ENCODE measurements around the gene TEPSIN.

The TEPSIN gene

GRCh38 chr17:81238815-81239713, at the start of gene TEPSIN, which contains the start of gene NDUFAF8:
Gene TEPSIN, minus strand, starts transcription at chr17:81239055. Its CDS starts 22 bp downstream, at chr17:81239033.
Gene NDUFAF8, plus strand, starts transcription at chr17:81239318. Its CDS starts 46 bp downstream, at chr17:81239364.
- peak; percentile 100 for DNase-seq (ENCODE audit: low read depth)

GRCh38 chr17:81287741-81288430, 49.0 kb upstream of the TEPSIN start:
- DNase-seq (ENCODE audit: low read depth), result no peak

- no peak for DNase-seq (ENCODE audit: low read depth)
These were observed 48.3 kb upstream of the TEPSIN start for GRCh38 chr17:81287152-81287551.

GRCh38 chr17:81286491-81287145, 47.8 kb upstream of the TEPSIN start:
- no peak for DNase-seq (ENCODE audit: low read depth)

GRCh38 chr17:81285894-81286293, 47.0 kb upstream of the TEPSIN start:
- DNase-seq (ENCODE audit: low read depth), result no peak

GRCh38 chr17:81285179-81285878, 46.5 kb upstream of the TEPSIN start:
- peak; percentile 49 for DNase-seq (ENCODE audit: low read depth)

- DNase-seq (ENCODE audit: low read depth), result no peak
These were observed 44.0 kb upstream of the TEPSIN start for GRCh38 chr17:81282876-81283275.

- no peak for DNase-seq (ENCODE audit: low read depth)
These were observed 43.3 kb upstream of the TEPSIN start for GRCh38 chr17:81282141-81282540.

- DNase-seq (ENCODE audit: low read depth), result no peak
These were observed 41.7 kb upstream of the TEPSIN start for GRCh38 chr17:81280571-81280970.

- DNase-seq (ENCODE audit: low read depth), result no peak
These were observed 40.7 kb upstream of the TEPSIN start for GRCh38 chr17:81279278-81280275.

GRCh38 chr17:81278831-81279230, 40.0 kb upstream of the TEPSIN start:
- no peak for DNase-seq (ENCODE audit: low read depth)

GRCh38 chr17:81277946-81278693, 39.3 kb upstream of the TEPSIN start:
- no peak for DNase-seq (ENCODE audit: low read depth)

GRCh38 chr17:81277421-81277820, 38.6 kb upstream of the TEPSIN start:
- no peak for DNase-seq (ENCODE audit: low read depth)

GRCh38 chr17:81276781-81277180, 37.9 kb upstream of the TEPSIN start:
- DNase-seq (ENCODE audit: low read depth), result no peak

- no peak for DNase-seq (ENCODE audit: low read depth)
These were observed 35.6 kb upstream of the TEPSIN start for GRCh38 chr17:81274471-81274855.

GRCh38 chr17:81273698-81274470, 35.0 kb upstream of the TEPSIN start:
- no peak for DNase-seq (ENCODE audit: low read depth)

GRCh38 chr17:81272616-81273015, 33.8 kb upstream of the TEPSIN start:
- DNase-seq (ENCODE audit: low read depth), result no peak

GRCh38 chr17:81271226-81271625, 32.4 kb upstream of the TEPSIN start:
- DNase-seq (ENCODE audit: low read depth), result no peak

- no peak for DNase-seq (ENCODE audit: low read depth)
These were observed 31.4 kb upstream of the TEPSIN start for GRCh38 chr17:81270279-81270678.
